Measurements from ENCODE around the gene GLUD1.
"Not testable (repeated sequence)": the region's sequence is repeated elsewhere in the genome, so short reads cannot be mapped to it uniquely, and the experiment has no call there.

GLUD1 gene

DNA sequence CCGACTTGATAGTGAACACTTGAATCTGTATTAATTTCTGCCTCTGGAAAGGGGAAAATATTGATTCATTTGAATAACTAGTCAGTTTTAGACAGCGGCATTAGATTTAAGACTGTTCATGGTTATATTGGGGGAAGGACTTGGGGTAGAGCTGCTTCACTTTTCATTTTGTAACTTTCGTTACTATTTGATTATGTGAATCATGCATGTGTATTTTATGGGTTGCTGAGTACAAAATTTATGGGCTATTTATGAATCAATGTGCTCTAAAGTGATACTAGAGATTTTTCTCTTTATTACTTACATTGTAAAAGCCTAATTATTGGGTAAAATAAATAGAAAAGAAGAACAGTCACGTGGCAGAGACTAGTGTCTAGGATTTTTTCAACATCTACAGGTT, 4.9 kb downstream of the GLUD1 start:
- no peak for DNase-seq

GRCh38 chr10:87085537-87085936, 9.1 kb downstream of the GLUD1 start:
- no peak for DNase-seq

DNA sequence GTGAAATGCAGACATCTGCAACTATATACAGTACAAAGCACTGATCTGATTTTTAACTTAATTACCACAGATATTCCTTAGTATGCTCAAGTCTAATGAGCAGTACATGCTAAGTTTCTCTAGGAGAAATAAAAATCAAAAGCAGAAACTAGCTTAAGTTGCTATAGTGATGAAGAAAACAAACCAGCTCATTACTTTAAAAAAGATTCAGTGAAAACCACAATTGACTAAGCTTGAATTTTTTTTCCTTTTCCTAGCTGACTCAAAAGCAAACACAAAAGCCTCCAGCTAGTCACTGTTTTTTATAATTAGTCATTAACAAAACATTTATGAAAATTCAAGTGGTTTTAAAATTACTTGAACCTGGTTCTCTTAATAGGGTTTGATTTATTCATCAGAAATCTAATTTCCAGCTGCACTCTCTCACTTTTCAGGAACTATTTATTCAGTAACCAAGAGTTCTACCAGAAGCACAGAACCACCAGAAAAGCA, 10.3 kb downstream of the GLUD1 start:
- DNase-seq: not testable (repeated sequence)

- DNase-seq: not testable (repeated sequence)
These were observed 10.9 kb downstream of the GLUD1 start for GRCh38 chr10:87083576-87084290.

GRCh38 chr10:87082219-87082618, 12.4 kb downstream of the GLUD1 start:
- not testable (repeated sequence) for DNase-seq

GRCh38 chr10:87081574-87081973, 13.1 kb downstream of the GLUD1 start:
- DNase-seq: not testable (repeated sequence)

GRCh38 chr10:87080621-87081020, 14.0 kb downstream of the GLUD1 start:
- not testable (repeated sequence) for DNase-seq

DNA sequence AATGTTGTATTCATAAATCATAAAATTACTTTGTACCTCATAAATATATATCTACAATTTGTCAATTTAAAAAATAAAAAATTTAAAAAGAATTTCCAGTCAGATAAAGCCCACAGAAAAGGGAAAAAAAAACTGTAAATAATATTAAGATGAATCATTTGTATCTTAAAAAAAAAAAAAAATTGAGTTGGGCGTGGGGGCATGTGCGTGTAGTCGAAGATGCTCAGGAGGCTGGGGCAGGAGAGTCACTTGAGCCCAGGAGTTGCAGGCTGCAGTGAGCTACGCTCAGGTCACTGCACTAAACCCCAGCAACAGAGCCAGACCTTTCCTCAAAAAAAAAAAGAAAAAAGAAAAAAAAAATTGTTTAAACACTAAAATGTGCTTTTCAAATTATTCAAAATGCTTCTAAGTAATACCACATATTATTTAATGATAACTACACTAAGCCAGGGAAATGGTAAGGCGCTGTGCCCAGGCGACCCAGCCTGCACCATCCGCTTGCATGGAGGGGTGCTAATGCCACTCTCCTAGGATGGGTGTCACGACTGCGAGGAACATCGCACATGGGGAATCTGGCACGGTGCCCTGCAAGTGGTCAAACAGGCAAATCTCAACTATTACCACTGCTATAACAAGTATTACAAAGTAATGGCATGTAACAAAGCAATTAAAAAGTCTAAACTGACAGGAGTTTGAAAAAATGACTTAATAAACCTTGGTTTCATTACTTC, 15.4 kb downstream of the GLUD1 start:
- no peak for DNase-seq

GRCh38 chr10:87076421-87076820, 18.2 kb downstream of the GLUD1 start:
- DNase-seq: not testable (repeated sequence)

- no peak for DNase-seq
These were observed 22.2 kb downstream of the GLUD1 start for GRCh38 chr10:87072449-87072848.

DNA sequence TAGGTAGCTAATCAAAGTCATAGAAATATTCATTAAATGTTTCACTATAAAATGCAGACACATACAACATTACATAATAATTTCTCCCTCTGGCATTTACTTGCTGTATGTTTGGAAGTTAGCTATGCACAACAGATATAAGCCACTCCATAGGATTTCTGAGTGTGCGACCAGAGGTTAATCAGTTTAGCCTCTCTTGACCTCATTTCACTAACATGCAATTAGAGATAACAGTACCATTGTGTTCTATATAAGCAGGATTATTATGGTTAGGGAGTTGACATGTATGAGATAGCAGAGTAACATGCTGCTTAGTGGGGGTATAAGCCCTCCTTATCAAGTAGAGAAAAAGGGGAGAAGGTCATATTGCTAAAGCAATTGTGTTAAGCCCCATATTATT, 26.4 kb downstream of the GLUD1 start:
- DNase-seq: no peak

GRCh38 chr10:87066865-87067264, 27.8 kb downstream of the GLUD1 start:
- DNase-seq: no peak

GRCh38 chr10:87066178-87066577, 28.5 kb downstream of the GLUD1 start:
- no peak for DNase-seq

- no peak for DNase-seq
These were observed 30.0 kb downstream of the GLUD1 start for GRCh38 chr10:87064651-87065050.

- DNase-seq: no peak
These were observed 34.2 kb downstream of the GLUD1 start for GRCh38 chr10:87060280-87060928.

- DNase-seq: no peak
These were observed 35.2 kb downstream of the GLUD1 start for GRCh38 chr10:87059401-87059800.

GRCh38 chr10:87058171-87058570, 36.5 kb downstream of the GLUD1 start:
- DNase-seq: no peak

- DNase-seq: no peak
These were observed 40.0 kb downstream of the GLUD1 start for GRCh38 chr10:87054373-87055295.

- no peak for DNase-seq
These were observed 41.0 kb downstream of the GLUD1 start for GRCh38 chr10:87053577-87054181.

- no peak for DNase-seq
These were observed 41.5 kb downstream of the GLUD1 start for GRCh38 chr10:87053111-87053510.

- no peak for DNase-seq
These were observed 49.2 kb downstream of the GLUD1 start for GRCh38 chr10:87045434-87045938.

- DNase-seq: not testable (repeated sequence)
These were observed 51.1 kb downstream of the GLUD1 start for GRCh38 chr10:87043579-87043978.

All from NCI-H2029 (cell line).